ENCODE results near the gene MAML1.

DNA sequence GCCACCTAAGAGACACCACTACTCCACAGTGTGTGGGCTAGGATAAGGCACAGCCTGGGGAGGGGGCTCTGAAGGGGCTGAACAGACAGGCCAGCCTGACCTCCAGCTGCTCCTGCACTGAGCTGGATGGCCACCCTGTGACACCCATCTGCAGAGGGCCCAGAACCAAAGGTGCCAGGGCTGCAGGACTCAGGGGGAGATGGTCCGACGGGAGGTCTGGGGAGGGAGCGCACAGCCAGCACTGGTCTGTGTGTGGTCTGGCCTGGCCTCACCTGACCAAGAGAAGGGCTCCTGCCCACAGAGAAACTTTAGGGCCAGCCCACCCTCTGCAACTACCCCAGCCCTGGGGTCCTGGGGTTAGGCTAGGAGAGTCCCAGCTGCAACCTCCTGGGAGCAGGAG is 62.0 kb downstream of the MAML1 start:
- no peak for TF ChIP-seq CTCF (IDR thresholded peaks at IDR 0.05; ENCODE audit: poor library complexity, severe bottlenecking)
- TF ChIP-seq POLR2AphosphoS5 (IDR thresholded peaks at IDR 0.05): no peak
- TF ChIP-seq RAD21 (conservative IDR thresholded peaks at IDR 0.05): no peak
- TF ChIP-seq, protein P1, sequence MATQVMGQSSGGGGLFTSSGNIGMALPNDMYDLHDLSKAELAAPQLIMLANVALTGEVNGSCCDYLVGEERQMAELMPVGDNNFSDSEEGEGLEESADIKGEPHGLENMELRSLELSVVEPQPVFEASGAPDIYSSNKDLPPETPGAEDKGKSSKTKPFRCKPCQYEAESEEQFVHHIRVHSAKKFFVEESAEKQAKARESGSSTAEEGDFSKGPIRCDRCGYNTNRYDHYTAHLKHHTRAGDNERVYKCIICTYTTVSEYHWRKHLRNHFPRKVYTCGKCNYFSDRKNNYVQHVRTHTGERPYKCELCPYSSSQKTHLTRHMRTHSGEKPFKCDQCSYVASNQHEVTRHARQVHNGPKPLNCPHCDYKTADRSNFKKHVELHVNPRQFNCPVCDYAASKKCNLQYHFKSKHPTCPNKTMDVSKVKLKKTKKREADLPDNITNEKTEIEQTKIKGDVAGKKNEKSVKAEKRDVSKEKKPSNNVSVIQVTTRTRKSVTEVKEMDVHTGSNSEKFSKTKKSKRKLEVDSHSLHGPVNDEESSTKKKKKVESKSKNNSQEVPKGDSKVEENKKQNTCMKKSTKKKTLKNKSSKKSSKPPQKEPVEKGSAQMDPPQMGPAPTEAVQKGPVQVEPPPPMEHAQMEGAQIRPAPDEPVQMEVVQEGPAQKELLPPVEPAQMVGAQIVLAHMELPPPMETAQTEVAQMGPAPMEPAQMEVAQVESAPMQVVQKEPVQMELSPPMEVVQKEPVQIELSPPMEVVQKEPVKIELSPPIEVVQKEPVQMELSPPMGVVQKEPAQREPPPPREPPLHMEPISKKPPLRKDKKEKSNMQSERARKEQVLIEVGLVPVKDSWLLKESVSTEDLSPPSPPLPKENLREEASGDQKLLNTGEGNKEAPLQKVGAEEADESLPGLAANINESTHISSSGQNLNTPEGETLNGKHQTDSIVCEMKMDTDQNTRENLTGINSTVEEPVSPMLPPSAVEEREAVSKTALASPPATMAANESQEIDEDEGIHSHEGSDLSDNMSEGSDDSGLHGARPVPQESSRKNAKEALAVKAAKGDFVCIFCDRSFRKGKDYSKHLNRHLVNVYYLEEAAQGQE (IDR thresholded peaks at IDR 0.05; ENCODE audit: borderline replicate concordance): no peak
- TF ChIP-seq EZH2 (IDR thresholded peaks at IDR 0.05; ENCODE audit: borderline replicate concordance, insufficient read depth, low read length, poor library complexity, severe bottlenecking): no peak
- TF ChIP-seq EP300 (conservative IDR thresholded peaks at IDR 0.05; ENCODE audit: poor library complexity, severe bottlenecking): no peak

All from neural cell (in vitro differentiated cells).